Activated CD4-positive, alpha-beta T cell treated with anti-CD3 and anti-CD28 coated beads for 36 hours (primary cell): Measurements from ENCODE around the gene CD244. TPM values are rescaled to one million over a fixed set of nuclear protein-coding genes. Genes with fewer than 3 reads are reported as not detected.

Experiments used
- ATAC-seq: fragments of 200-7000 bp; cut with Tn5 transposase; one replicate; pipeline ENCODE4 v1.10.0; 2021; ENCODE audit warnings: mild to moderate bottlenecking, moderate library complexity
- CTCF ChIA-PET: fragments of 350-600 bp; sonication (Branson Sonifier 250); formaldehyde crosslinking; loops from one replicate; lab custom pipeline; 2021; ENCODE audit warnings: antibody characterized with exemption; lab: Charles Lee
- POLR2A ChIA-PET: fragments of 350-600 bp; sonication (Branson Sonifier 250); formaldehyde crosslinking; loops from one replicate; lab custom pipeline; 2021; ENCODE audit warnings: antibody characterized with exemption, inconsistent platforms; lab: Charles Lee
- DNase-seq: peaks from one replicate; pipeline ENCODE4 v3.0.0-alpha.2; 2020
- H3K27ac Mint-ChIP-seq: one replicate; pipeline ENCODE4 v1.8.0; 2021; ENCODE audit warnings: mixed read lengths
- H3K27me3 Mint-ChIP-seq: one replicate; pipeline ENCODE4 v1.8.0; 2021; ENCODE audit warnings: mixed read lengths
- H3K36me3 Mint-ChIP-seq: one replicate; pipeline ENCODE4 v1.8.0; 2021; ENCODE audit warnings: low read depth, mixed read lengths
- H3K4me1 Mint-ChIP-seq: one replicate; pipeline ENCODE4 v1.8.0; 2021; ENCODE audit warnings: mixed read lengths
- H3K4me3 Mint-ChIP-seq: one replicate; pipeline ENCODE4 v1.8.0; 2021; ENCODE audit warnings: mild to moderate bottlenecking, moderate library complexity, mixed read lengths
- H3K9me3 Mint-ChIP-seq: one replicate; pipeline ENCODE4 v1.8.0; 2021; ENCODE audit warnings: low read depth, mixed read lengths
- intact Hi-C, 2 experiments: fragments of 100-400 bp; cut with DNase I in 1 of 2; cut with micrococcal nuclease in 1 of 2; formaldehyde crosslinking; loops; one replicate each; pipeline versions ENCODE4 v1.14.2 to v1.15.1; 2022 to 2024; cut with DNase I, micrococcal nuclease
- total RNA-seq, 2 experiments: library from RNA; stranded (reverse); gene quantifications; one replicate each; pipeline ENCODE4 v1.2.3, GENCODE V29; 2021

Gene CD244
- total RNA-seq, 2 experiments from 2014 or later: 0.14 to 0.25 TPM

GRCh38 chr1:160863774-160864131, 1.1 kb upstream of the CD244 start:
- no peaks in the 10 kb centered on the region for H3K36me3 Mint-ChIP-seq
- DNase-seq: no peak
- H3K27me3 Mint-ChIP-seq: no peaks in the 10 kb centered on the region
- peaks cover 23% of the 10 kb centered on the region for H3K4me1 Mint-ChIP-seq
- CTCF ChIA-PET: interaction anchor here (0.5 to 3.3 kb wide), 5 partner anchors 17 to 68 kb away, joined by 3 to 11 read pairs (median 4); partner anchors contain the start of gene LY9
- no peak overlapping the region for H3K27ac Mint-ChIP-seq
- intact Hi-C loops: loop anchor here in 1 of 2 experiments (2.0 kb wide), 1 partner anchor 25 kb away; no protein-coding TSS in a partner anchor
- H3K4me3 Mint-ChIP-seq: no peak overlapping the region
- POLR2A ChIA-PET: no interaction called here
- ATAC-seq: no peak
- no peaks in the 10 kb centered on the region for H3K9me3 Mint-ChIP-seq

- ChIA-PET CTCF (interaction anchor here (0.6 to 3.3 kb wide), 9 partner anchors 13 to 119 kb away, joined by 3 to 11 read pairs (median 6); partner anchors contain the start of gene ITLN1), POLR2A (interaction anchor here (0.6 kb wide), 1 partner anchor 25 kb away, joined by 3 read pairs; no protein-coding TSS in a partner anchor)
- ATAC-seq (no peak), DNase-seq (no peak)
- no peaks in the 10 kb centered on the region for H3K9me3 Mint-ChIP-seq
- intact Hi-C loops: loop anchor here in 1 of 2 experiments (2.0 kb wide), 1 partner anchor 24 kb away; no protein-coding TSS in a partner anchor
- no peak overlapping the region for H3K27ac Mint-ChIP-seq
- H3K4me1 Mint-ChIP-seq: peaks cover 23% of the 10 kb centered on the region
- no peaks in the 10 kb centered on the region for H3K36me3 Mint-ChIP-seq
- H3K4me3 Mint-ChIP-seq: no peak overlapping the region
- H3K27me3 Mint-ChIP-seq: no peaks in the 10 kb centered on the region
Measured at GRCh38 chr1:160863061-160863773, 530 bp upstream of the CD244 start.

- no peak for ATAC-seq
- Mint-ChIP-seq H3K9me3 (no peaks in the 10 kb centered on the region), H3K4me1 (peaks cover 19% of the 10 kb centered on the region), H3K36me3 (no peaks in the 10 kb centered on the region), H3K27me3 (no peaks in the 10 kb centered on the region), H3K4me3 (no peak overlapping the region), H3K27ac (no peak overlapping the region)
- POLR2A ChIA-PET: interaction anchor here (0.5 to 0.6 kb wide), 2 partner anchors 9 to 288 kb away, joined by 3 read pairs; no protein-coding TSS in a partner anchor
- intact Hi-C loops: no loop called here
- no peak for DNase-seq
- CTCF ChIA-PET: interaction anchor here (0.6 to 3.3 kb wide), 7 partner anchors 10 to 323 kb away, joined by 3 to 11 read pairs (median 4); partner anchors contain the start of gene ITLN1
Measured at GRCh38 chr1:160860840-160861505, 1.7 kb downstream of the CD244 start.

DNA sequence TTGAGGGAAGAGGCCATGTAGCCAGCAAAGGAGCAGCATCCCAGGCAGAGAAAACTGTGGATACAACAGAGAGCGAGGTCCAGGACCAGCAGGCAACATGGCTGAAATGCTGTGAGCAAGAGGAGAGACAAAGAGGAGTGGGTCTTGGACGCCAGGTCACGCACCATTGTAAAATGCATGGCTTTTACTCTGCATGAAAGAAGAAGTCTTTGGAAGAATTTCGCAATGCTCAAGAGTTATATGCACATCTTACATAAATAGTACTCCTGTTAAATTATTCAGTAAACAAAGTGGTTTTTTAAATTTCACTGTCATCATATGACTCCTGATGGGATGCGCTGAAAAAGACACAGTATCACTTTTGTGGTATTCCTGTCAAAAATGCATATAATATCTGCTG, 3.5 kb downstream of the CD244 start:
- H3K27me3 Mint-ChIP-seq: no peaks in the 10 kb centered on the region
- H3K36me3 Mint-ChIP-seq: no peaks in the 10 kb centered on the region
- ATAC-seq: no peak
- POLR2A ChIA-PET: no interaction called here
- H3K9me3 Mint-ChIP-seq: no peaks in the 10 kb centered on the region
- H3K27ac Mint-ChIP-seq: no peak overlapping the region
- CTCF ChIA-PET: interaction anchor here (2.4 kb wide), 1 partner anchor 26 kb away, joined by 6 read pairs; the partner anchor contains the start of gene ITLN1
- intact Hi-C loops: no loop called here
- peaks cover 18% of the 10 kb centered on the region for H3K4me1 Mint-ChIP-seq
- no peak overlapping the region for H3K4me3 Mint-ChIP-seq
- DNase-seq: no peak

GRCh38 chr1:160858507-160858906, 4.2 kb downstream of the CD244 start:
- H3K27me3 Mint-ChIP-seq: no peaks in the 10 kb centered on the region
- intact Hi-C loops: no loop called here
- ATAC-seq (no peak), DNase-seq (no peak)
- no peaks in the 10 kb centered on the region for H3K36me3 Mint-ChIP-seq
- CTCF ChIA-PET: interaction anchor here (0.6 to 2.4 kb wide), 5 partner anchors 8 to 27 kb away, joined by 3 to 6 read pairs (median 4); partner anchors contain the start of gene ITLN1
- H3K9me3 Mint-ChIP-seq: no peaks in the 10 kb centered on the region
- POLR2A ChIA-PET: no interaction called here
- no peak overlapping the region for H3K4me3 Mint-ChIP-seq
- H3K4me1 Mint-ChIP-seq: peaks cover 14% of the 10 kb centered on the region
- H3K27ac Mint-ChIP-seq: no peak overlapping the region

GRCh38 chr1:160858097-160858496, 4.6 kb downstream of the CD244 start:
- intact Hi-C loops: no loop called here
- ATAC-seq (no peak), DNase-seq (no peak)
- Mint-ChIP-seq H3K9me3 (no peaks in the 10 kb centered on the region), H3K36me3 (no peaks in the 10 kb centered on the region), H3K4me3 (no peak overlapping the region), H3K4me1 (peaks cover 12% of the 10 kb centered on the region), H3K27ac (no peak overlapping the region), H3K27me3 (no peaks in the 10 kb centered on the region)
- POLR2A ChIA-PET: no interaction called here
- CTCF ChIA-PET: interaction anchor here (0.6 to 2.4 kb wide), 5 partner anchors 8 to 27 kb away, joined by 3 to 6 read pairs (median 4); partner anchors contain the start of gene ITLN1

DNA sequence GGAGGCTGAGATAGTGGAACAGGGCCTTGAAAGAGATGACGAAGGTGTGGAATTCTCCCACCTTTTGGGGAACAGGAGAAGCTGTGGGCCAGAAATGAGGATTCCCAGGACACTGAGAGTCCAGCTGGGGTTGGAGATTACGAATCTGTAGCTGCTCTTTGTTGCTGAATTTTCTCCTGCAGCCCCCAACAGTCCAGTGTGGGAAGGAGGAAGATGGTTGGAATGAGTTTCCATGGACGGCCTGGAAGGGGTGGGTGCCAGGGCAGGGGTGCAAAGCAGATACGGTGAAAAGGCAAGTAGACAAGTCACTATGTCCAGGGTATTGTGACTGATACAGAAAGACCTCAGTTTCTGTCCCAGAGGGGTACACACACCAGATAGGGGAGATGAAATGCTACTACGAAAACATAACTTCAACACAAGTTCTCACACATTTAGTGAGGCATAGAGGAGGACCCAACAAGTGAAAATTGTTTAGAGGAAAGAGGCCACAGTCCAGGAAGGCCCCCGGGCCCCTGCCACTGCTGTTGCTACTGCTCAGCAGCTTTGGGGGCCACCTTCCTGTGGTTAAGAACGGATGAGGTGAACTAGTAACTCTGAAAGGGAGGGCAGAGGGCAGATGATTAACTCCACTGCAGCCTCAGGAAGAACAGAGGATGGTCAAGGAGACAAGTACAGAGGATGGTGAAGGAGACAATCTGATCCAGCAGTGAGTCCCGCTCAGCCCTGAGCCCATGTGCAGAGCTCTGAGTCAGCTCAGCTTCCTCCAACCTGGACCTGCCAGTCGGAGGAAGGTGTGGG, 7.3 kb downstream of the CD244 start:
- ATAC-seq: no peak
- POLR2A ChIA-PET: no interaction called here

DNA sequence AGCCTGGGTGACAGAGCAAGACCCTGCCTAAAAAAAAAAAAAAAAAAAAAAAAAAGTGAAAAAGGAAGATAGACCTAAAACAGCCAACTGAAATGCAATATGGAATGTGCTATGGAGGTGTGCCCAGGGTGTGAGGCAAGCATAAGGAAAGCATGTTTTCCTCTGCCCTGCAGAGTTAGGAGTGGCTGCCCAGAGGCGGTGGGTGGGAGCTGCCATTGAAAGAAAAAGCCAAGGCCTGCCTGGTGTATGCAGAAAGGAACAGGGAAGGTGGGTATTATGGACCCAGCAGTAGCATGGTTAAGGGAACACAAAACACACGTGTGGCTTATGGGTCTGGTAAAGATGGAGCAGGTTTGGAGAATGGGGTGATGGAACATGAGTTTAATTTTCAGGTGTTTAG, 8.9 kb downstream of the CD244 start:
- Mint-ChIP-seq H3K27me3 (no peaks in the 10 kb centered on the region), H3K4me1 (no peaks in the 10 kb centered on the region), H3K9me3 (no peaks in the 10 kb centered on the region), H3K4me3 (no peak overlapping the region), H3K27ac (no peak overlapping the region), H3K36me3 (no peaks in the 10 kb centered on the region)
- DNase-seq (no peak), ATAC-seq (no peak)
- CTCF ChIA-PET: interaction anchor here (0.9 to 1.2 kb wide), 2 partner anchors 18 to 59 kb away, joined by 3 to 5 read pairs; no protein-coding TSS in a partner anchor
- POLR2A ChIA-PET: no interaction called here
- intact Hi-C loops: no loop called here

More for the DNA sequence above, 7.3 kb downstream of the CD244 start:
- Mint-ChIP-seq H3K27ac (no peak overlapping the region), H3K9me3 (no peaks in the 10 kb centered on the region), H3K4me3 (no peak overlapping the region), H3K36me3 (no peaks in the 10 kb centered on the region), H3K4me1 (no peaks in the 10 kb centered on the region), H3K27me3 (no peaks in the 10 kb centered on the region)
- CTCF ChIA-PET: interaction anchor here (0.5 to 1.4 kb wide), 6 partner anchors 12 to 149 kb away, joined by 3 to 4 read pairs (median 4); partner anchors contain the start of gene ITLN1
- intact Hi-C loops: no loop called here
- no peak for DNase-seq

DNA sequence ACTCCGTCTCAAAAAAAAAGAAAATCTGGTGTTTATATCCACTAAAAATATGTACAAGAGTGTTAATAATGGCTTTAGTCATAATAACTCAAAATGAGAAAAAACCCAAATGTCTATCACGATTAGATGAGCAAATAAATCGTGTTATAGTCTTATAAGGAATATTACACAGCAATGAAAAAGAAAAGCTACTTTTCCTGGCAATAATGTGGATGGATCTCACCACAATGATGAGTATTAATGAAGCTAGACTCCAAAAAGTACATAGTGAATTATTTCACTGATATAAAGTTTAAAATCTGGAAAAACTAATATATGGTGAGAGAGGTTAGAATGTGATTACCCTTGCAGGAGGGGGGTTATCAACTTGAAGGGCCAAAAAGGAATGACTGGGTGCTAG, 9.7 kb downstream of the CD244 start:
- POLR2A ChIA-PET: no interaction called here

DNA sequence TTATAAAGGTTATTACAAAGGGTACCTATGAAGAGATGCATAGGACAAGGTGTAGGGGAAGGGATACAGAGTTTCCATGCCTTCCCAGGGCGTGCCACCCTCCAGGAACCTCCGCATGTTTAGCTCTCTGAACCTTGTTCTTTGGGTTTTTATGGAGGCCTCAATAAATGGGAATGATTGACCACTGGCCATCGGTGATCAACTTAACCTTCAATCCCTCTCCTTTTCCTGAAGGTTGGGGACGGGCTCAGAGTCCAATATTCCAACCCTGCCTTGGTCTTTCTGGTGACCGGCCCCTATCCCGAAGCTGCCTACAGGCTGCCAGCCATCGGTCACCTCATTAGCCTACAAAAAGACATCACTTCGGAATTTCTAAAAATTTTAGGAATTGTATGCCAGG, 11.7 kb downstream of the CD244 start:
- CTCF ChIA-PET: interaction anchor here (0.8 to 1.4 kb wide), 8 partner anchors 10 to 34 kb away, joined by 3 to 5 read pairs (median 4); partner anchors contain the start of genes CD244 and ITLN1
- DNase-seq: no peak
- no peak overlapping the region for H3K4me3 Mint-ChIP-seq
- H3K4me1 Mint-ChIP-seq: no peaks in the 10 kb centered on the region
- no peak for ATAC-seq
- POLR2A ChIA-PET: no interaction called here
- H3K9me3 Mint-ChIP-seq: no peaks in the 10 kb centered on the region
- H3K36me3 Mint-ChIP-seq: no peaks in the 10 kb centered on the region
- intact Hi-C loops: no loop called here
- no peaks in the 10 kb centered on the region for H3K27me3 Mint-ChIP-seq
- no peak overlapping the region for H3K27ac Mint-ChIP-seq

More for the DNA sequence above, 9.7 kb downstream of the CD244 start:
- intact Hi-C loops: no loop called here
- no peaks in the 10 kb centered on the region for H3K9me3 Mint-ChIP-seq
- CTCF ChIA-PET: interaction anchor here (0.7 to 1.2 kb wide), 3 partner anchors 17 to 70 kb away, joined by 3 to 5 read pairs (median 3); no protein-coding TSS in a partner anchor
- H3K27ac Mint-ChIP-seq: no peak overlapping the region
- H3K36me3 Mint-ChIP-seq: no peaks in the 10 kb centered on the region
- no peaks in the 10 kb centered on the region for H3K4me1 Mint-ChIP-seq
- ATAC-seq (no peak), DNase-seq (no peak)
- no peak overlapping the region for H3K4me3 Mint-ChIP-seq
- H3K27me3 Mint-ChIP-seq: no peaks in the 10 kb centered on the region
